ENCODE results near the gene ECT2L.
A peak's percentile ranks its signal among the peaks of the same experiment; 100 is the strongest.

ECT2L gene

GRCh38 chr6:138773177-138774091, 22.5 kb upstream of the ECT2L start, which contains the start of gene CCDC28A:
Gene CCDC28A, plus strand, starts transcription at chr6:138773769. Its CDS starts 2,352 bp downstream, at chr6:138776121.
- H3K27me3 ChIP-seq (ENCODE audit: low read depth, low read length), result no peaks in the 10 kb centered on the region
- TF ChIP-seq EZH2phosphoT487 (IDR thresholded peaks at IDR 0.05; ENCODE audit: low read depth) (no peak), CTCF (IDR thresholded peaks at IDR 0.05; ENCODE audit: low read depth, low read length) (no peak)
- peak within 1 kb of the TSS; percentile 84 for H3K4me2 ChIP-seq (ENCODE audit: low read length)
- peak within 1 kb of the TSS; percentile 90 for H2AFZ ChIP-seq (ENCODE audit: low read depth, low read length)
- no peaks in the 10 kb centered on the region for H3K36me3 ChIP-seq (replicated peaks; ENCODE audit: low read depth, low read length)
- peaks cover 28% of the 10 kb centered on the region for H3K4me1 ChIP-seq (ENCODE audit: low read length)
- no peaks in the 10 kb centered on the region for H3K9me3 ChIP-seq (ENCODE audit: insufficient read depth, low read length)
- peak within 1 kb of the TSS; percentile 83 for H3K27ac ChIP-seq (ENCODE audit: low read length)
- 0 out of 2 replicates have a peak, but pooled peaks cover 3% of the 10 kb centered on the region for H3K79me2 ChIP-seq (ENCODE audit: low read length)
- peak within 1 kb of the TSS; percentile 90 for H3K9ac ChIP-seq (ENCODE audit: low read length)
- no peaks in the 10 kb centered on the region for H4K20me1 ChIP-seq (ENCODE audit: insufficient read depth, low read length)
- H3K4me3 ChIP-seq (ENCODE audit: low read length), result peak within 1 kb of the TSS; percentile 97

- H2AFZ ChIP-seq (ENCODE audit: low read depth, low read length), result 0 out of 2 replicates have a peak overlapping the region, but pooled peaks have one; percentile 90
- H3K36me3 ChIP-seq (replicated peaks; ENCODE audit: low read depth, low read length), result no peaks in the 10 kb centered on the region
- TF ChIP-seq EZH2phosphoT487 (IDR thresholded peaks at IDR 0.05; ENCODE audit: low read depth) (no peak), CTCF (IDR thresholded peaks at IDR 0.05; ENCODE audit: low read depth, low read length) (no peak)
- H3K4me1 ChIP-seq (ENCODE audit: low read length), result peaks cover 19% of the 10 kb centered on the region
- no peaks in the 10 kb centered on the region for H3K27me3 ChIP-seq (ENCODE audit: low read depth, low read length)
- no peaks in the 10 kb centered on the region for H3K9me3 ChIP-seq (ENCODE audit: insufficient read depth, low read length)
- H3K9ac ChIP-seq (ENCODE audit: low read length), result peak overlapping the region; percentile 90; the same call in 1 of the 2 replicates
- H3K4me2 ChIP-seq (ENCODE audit: low read length), result peak overlapping the region; percentile 84
- H3K4me3 ChIP-seq (ENCODE audit: low read length), result peak overlapping the region; percentile 97
- H3K79me2 ChIP-seq (ENCODE audit: low read length), result 0 out of 2 replicates have a peak, but pooled peaks cover 3% of the 10 kb centered on the region
- no peaks in the 10 kb centered on the region for H4K20me1 ChIP-seq (ENCODE audit: insufficient read depth, low read length)
- H3K27ac ChIP-seq (ENCODE audit: low read length), result no peak overlapping the region
Observed at GRCh38 chr6:138774370-138774769, 21.5 kb upstream of the ECT2L start.

DNA sequence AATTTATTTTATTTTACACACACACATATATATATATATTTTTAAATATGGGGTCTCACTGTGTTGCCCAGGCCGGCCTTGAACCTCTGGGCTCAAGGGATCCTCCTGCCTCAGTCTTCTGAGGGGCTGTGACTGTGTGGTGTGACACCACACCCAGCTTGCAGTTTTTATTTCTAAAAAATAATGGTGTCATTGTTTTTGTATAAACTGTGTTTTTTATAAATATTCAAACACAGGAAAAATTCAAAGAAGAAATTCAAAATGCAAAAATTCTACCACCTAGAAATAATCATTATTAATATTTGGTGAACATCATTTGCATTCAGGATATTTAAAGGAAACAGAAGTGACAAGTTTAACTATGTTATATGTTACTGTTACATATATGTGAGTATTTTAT, 19.2 kb upstream of the ECT2L start:
- H3K4me3 ChIP-seq (ENCODE audit: low read length), result no peak overlapping the region
- no peaks in the 10 kb centered on the region for H4K20me1 ChIP-seq (ENCODE audit: insufficient read depth, low read length)
- no peak overlapping the region for H2AFZ ChIP-seq (ENCODE audit: low read depth, low read length)
- H3K27me3 ChIP-seq (ENCODE audit: low read depth, low read length), result no peaks in the 10 kb centered on the region
- no peak overlapping the region for H3K27ac ChIP-seq (ENCODE audit: low read length)
- H3K4me2 ChIP-seq (ENCODE audit: low read length), result no peak overlapping the region
- TF ChIP-seq CTCF (IDR thresholded peaks at IDR 0.05; ENCODE audit: low read depth, low read length) (no peak), EZH2phosphoT487 (IDR thresholded peaks at IDR 0.05; ENCODE audit: low read depth) (no peak)
- no peaks in the 10 kb centered on the region for H3K36me3 ChIP-seq (replicated peaks; ENCODE audit: low read depth, low read length)
- no peak overlapping the region for H3K9ac ChIP-seq (ENCODE audit: low read length)
- H3K9me3 ChIP-seq (ENCODE audit: insufficient read depth, low read length), result no peaks in the 10 kb centered on the region
- H3K4me1 ChIP-seq (ENCODE audit: low read length), result peaks cover 13% of the 10 kb centered on the region
- H3K79me2 ChIP-seq (ENCODE audit: low read length), result 0 out of 2 replicates have a peak, but pooled peaks cover 3% of the 10 kb centered on the region

- H2AFZ ChIP-seq (ENCODE audit: low read depth, low read length), result no peak overlapping the region
- no peak overlapping the region for H3K27ac ChIP-seq (ENCODE audit: low read length)
- H3K79me2 ChIP-seq (ENCODE audit: low read length), result 0 out of 2 replicates have a peak, but pooled peaks cover 3% of the 10 kb centered on the region
- TF ChIP-seq CTCF (IDR thresholded peaks at IDR 0.05; ENCODE audit: low read depth, low read length) (no peak), EZH2phosphoT487 (IDR thresholded peaks at IDR 0.05; ENCODE audit: low read depth) (no peak)
- no peak overlapping the region for H3K4me2 ChIP-seq (ENCODE audit: low read length)
- no peak overlapping the region for H3K9ac ChIP-seq (ENCODE audit: low read length)
- no peaks in the 10 kb centered on the region for H3K27me3 ChIP-seq (ENCODE audit: low read depth, low read length)
- no peaks in the 10 kb centered on the region for H4K20me1 ChIP-seq (ENCODE audit: insufficient read depth, low read length)
- H3K4me3 ChIP-seq (ENCODE audit: low read length), result no peak overlapping the region
- peaks cover 6% of the 10 kb centered on the region for H3K4me1 ChIP-seq (ENCODE audit: low read length)
- H3K36me3 ChIP-seq (replicated peaks; ENCODE audit: low read depth, low read length), result no peaks in the 10 kb centered on the region
- H3K9me3 ChIP-seq (ENCODE audit: insufficient read depth, low read length), result no peaks in the 10 kb centered on the region
Observed at GRCh38 chr6:138778331-138778730, 17.6 kb upstream of the ECT2L start.

Measured in OCI-LY3 (cell line).